NCI-H146 treated with DMSO at 0.1 percent for 48 hours (cell line): Measurements from ENCODE around the gene KCNIP4.
A peak's percentile ranks its signal among the peaks of the same experiment; 100 is the strongest.

Experiments used
- DNase-seq: peaks from one replicate; lab custom pipeline; 2025; ENCODE audit not compliant: unreplicated experiment; lab: John Stamatoyannopoulos, UW

KCNIP4 gene

DNA sequence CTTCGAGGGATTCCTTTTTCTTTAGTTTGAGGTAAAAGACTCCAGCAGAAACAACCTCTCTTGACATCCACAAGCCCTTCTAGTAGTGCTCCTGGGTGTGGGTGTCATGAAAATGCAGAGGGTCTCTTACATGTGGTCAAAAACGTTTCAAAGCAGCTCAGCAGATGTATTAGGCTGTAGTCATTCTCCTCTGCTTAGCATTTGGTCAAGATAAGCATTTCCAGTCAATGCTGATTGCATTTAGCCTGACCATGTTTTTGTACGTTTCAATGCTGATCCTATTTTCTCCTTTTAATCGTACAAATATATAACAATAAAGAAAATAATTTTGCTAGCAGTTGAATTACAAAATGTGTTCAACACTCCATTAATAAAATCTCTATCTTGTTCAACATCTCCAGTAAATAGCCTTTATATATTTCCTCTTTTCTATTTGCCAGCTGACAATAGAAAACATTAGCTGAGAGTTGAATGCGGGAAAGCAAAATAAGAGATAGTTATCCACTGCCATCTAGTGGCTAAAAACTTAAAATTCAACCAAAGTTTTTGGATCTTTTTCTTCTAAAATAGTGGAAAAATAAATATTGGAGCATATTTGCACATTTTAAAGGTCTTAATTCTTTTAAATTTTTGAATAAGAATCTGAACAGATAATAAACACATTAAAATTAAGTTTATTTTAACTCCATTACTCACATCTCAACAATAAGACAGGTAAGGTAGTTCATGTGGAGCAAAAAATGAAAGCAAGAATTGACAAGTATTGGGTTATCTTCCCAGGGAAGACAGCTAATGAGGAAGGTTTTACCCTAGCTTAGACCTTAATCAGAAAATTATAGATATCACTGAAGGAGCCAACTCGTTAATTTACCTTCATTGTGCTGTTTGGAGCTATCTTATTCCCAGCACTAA lies 1263.5 kb downstream of the KCNIP4 start:
- peak; percentile 24 for DNase-seq

DNA sequence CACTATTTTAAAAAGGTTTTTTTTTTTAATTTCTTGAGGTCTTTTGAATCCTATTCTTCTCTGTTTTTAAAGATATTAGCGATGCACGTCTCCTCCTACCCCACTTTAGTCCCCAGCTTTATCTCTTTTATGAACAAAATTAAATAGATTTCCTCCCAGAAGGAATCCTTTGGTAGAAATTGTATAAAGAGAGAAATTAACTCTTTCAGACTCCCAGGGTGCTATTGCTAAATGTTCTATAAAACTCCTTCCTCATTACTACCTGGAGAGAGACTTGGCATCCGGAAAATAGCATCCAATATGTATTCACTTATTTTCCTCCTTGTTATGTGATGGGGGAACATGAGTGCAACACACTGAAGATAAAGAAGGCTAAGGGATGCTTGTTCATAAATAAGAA lies 1264.8 kb downstream of the KCNIP4 start:
- no peak for DNase-seq

DNA sequence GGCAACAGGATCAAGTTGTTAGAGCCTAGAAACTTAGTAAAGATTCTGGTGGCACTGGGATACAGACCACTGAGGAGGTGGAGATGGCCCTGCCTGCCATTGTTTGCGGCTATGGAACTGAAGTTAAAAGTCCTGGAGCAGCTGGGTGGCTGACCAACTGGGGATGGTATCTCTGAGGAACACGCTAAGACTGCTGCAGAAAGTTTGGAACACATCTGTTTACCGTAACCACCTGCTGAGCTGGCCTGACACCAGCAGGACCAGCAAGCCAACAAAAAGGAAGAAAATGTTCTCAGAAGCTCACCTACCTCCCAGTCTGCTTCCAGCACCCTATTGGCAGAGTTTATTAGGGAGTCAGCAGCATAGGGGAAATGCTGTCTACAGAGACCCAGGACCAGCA lies 1265.7 kb downstream of the KCNIP4 start:
- no peak for DNase-seq

DNA sequence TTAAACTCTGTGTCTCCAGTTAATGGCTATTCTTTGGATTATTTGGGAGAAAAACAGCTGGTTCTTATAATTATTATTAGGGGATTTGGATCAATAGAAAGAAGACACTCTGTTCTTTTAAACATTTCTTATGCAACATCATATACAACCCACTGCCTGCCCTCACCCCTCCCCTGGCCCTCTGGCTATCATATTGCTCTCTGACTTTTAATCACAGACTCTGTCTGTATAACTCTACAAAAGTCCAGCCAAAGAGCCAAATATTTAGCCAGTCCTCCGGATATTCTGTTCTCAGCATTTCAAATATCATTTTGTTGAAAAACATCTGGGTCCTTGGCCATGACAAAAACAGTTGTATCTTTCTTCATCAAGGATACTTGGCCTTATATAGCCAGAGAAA lies 1267.3 kb downstream of the KCNIP4 start:
- DNase-seq, result no peak

DNA sequence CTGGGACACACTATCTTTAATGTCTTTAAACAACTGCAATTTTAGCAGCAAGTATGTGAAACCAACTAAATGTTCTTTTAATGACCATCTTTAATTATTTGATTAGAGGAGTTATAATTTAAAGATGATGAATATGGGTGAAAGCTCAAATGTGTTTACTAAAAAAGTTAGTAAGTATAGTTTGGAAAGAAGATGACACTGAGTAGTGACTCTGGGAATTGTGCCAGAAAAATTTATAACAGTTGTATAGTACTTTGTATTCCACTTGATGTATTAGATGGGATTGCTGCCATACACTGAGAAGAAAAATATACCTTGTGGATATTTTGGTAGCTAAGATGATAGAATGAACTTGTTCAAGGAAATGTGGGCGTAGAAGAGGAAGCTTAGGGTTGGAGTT lies 1267.8 kb downstream of the KCNIP4 start:
- DNase-seq, result no peak

DNA sequence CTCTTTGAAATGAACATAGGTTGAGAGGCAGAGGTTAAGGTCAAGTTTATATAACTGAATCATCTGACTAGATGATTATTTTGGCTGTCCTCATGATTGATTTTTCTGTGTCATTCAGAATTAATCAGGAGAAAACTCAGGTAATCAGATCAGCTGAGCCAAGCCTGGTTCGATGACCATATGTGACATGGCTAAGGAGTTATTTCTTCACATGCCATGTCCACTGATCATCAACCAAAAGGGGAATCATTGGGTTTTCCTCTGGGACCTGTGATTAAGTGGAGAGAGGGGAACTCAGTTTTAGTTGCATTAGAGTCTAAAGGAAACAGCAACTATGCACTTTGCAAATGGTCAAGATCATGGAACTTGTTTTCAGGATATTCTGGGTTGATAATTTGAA lies 1268.6 kb downstream of the KCNIP4 start:
- no peak for DNase-seq
